ENCODE measurements around the gene BICDL2.

- TF ChIP-seq CTCF (IDR thresholded peaks at IDR 0.05) (no peak), EP300 (IDR thresholded peaks at IDR 0.05) (no peak)
Observed at GRCh38 chr16:3038256-3038655, 1.5 kb upstream of the BICDL2 start.

All from suprapubic skin (tissue), 3 donors.